Lower leg skin (tissue), 4 donors: ENCODE results near the gene STX11. TPM values are rescaled to one million over a fixed set of nuclear protein-coding genes. Genes with fewer than 3 reads are reported as not detected.

Source experiments
- DNase-seq, 2 donors: peaks; one replicate each; pipeline ENCODE4 v3.0.0-alpha.2; 2019; ENCODE audit warnings: low spot score in 2 of 2
- H3K4me3 ChIP-seq: fragments of 200-600 bp; sonication (generic); 2 replicates; pipeline ENCODE4 v1.5.1; 2017; ENCODE audit warnings: mild to moderate bottlenecking, low read depth; ENCODE audit not compliant: poor library complexity, severe bottlenecking
- POLR2A ChIP-seq, 2 donors: fragments of 450-650 bp; IDR thresholded peaks; one replicate each; pipeline ENCODE4 v1.6.1; 2016 to 2017; ENCODE audit warnings: antibody characterized with exemption in 2 of 2, mild to moderate bottlenecking in 1 of 2, moderate library complexity in 1 of 2
- WGBS, 2 donors: methylation state at CpG; one replicate each; pipeline ENCODE4 v1.1.5; 2018; 5-methylcytosine and 5-hydroxymethylcytosine counted together
- intact Hi-C: fragments of 100-400 bp; cut with DNase I; formaldehyde crosslinking; loops from one replicate; pipeline ENCODE4 v1.15.0; 2023; ENCODE audit warnings: low total_unique reads
- total RNA-seq, 4 donors: library from RNA; depleted of rRNA; stranded (reverse); fragments of >200 nt; gene quantifications; one replicate each; pipeline ENCODE4 v1.1.0, GENCODE V29; 2016
- TF ChIP-seq, protein P1 (sequence below), 3 donors: fragments of 450-650 bp; IDR thresholded peaks; one replicate each; pipeline ENCODE4 v1.5.1; 2016; ENCODE audit warnings: antibody characterized with exemption in 3 of 3, mild to moderate bottlenecking in 3 of 3, moderate library complexity in 2 of 3

The STX11 gene
- total RNA-seq, 4 donors from 2014 or later = 14.4 to 34.3 (median 19.3) TPM

DNA sequence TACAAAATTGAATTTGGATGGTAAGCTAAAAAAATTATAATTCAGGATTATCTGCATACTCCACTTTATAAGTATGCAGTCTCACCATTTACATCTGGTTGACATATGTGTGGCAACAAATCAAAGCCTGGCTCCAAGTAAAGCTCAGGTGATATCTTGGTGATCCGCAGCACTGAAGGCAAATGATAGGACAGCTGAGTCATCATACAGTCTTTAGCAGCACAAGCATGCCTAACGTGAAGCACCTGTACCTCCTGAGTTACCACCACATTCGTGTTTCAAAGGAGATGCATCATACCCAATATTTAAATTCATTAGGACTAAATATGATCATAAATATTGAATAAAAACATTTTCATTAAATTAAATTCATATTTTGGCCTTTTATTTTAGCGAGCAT, 11.8 kb upstream of the STX11 start:
- TF ChIP-seq, protein P1, sequence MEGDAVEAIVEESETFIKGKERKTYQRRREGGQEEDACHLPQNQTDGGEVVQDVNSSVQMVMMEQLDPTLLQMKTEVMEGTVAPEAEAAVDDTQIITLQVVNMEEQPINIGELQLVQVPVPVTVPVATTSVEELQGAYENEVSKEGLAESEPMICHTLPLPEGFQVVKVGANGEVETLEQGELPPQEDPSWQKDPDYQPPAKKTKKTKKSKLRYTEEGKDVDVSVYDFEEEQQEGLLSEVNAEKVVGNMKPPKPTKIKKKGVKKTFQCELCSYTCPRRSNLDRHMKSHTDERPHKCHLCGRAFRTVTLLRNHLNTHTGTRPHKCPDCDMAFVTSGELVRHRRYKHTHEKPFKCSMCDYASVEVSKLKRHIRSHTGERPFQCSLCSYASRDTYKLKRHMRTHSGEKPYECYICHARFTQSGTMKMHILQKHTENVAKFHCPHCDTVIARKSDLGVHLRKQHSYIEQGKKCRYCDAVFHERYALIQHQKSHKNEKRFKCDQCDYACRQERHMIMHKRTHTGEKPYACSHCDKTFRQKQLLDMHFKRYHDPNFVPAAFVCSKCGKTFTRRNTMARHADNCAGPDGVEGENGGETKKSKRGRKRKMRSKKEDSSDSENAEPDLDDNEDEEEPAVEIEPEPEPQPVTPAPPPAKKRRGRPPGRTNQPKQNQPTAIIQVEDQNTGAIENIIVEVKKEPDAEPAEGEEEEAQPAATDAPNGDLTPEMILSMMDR (IDR thresholded peaks at IDR 0.05) = no peak
- no peak for TF ChIP-seq POLR2A (IDR thresholded peaks at IDR 0.05)
- no peak overlapping the region for H3K4me3 ChIP-seq
- 62 to 66% methylated on average over 4 of the region's 4 CpGs for WGBS, 2 donors
- DNase-seq = no peak
- intact Hi-C loops = no loop called here

DNA sequence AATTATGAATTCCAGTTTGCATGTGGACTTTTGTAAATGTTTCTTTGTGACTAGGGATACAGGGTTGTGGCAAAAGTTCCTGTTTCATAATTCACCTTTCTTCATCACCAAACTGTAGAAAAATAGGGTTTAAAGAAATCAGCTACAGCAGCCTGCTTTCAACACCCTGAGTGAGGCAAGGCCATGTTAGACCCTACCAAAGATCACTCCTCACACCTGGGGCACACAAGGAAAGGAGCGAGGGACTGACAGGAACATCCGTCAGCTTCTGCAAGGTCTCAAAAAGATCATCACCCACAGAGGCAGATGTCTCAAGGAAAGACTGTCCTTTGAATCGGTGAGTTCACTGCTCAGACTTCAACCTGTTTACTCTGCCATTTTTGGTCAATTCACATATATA, 10.5 kb upstream of the STX11 start:
- intact Hi-C loops = no loop called here
- TF ChIP-seq, protein P1 (IDR thresholded peaks at IDR 0.05) = no peak
- TF ChIP-seq POLR2A (IDR thresholded peaks at IDR 0.05) = no peak
- 98 to 100% methylated on average over 3 of the region's 3 CpGs for WGBS, 2 donors
- DNase-seq = no peak
- no peak overlapping the region for H3K4me3 ChIP-seq

GRCh38 chr6:144140867-144141266, 9.4 kb upstream of the STX11 start:
- no peak for DNase-seq
- 86% methylated on average over 2 of the region's 2 CpGs for WGBS, 2 donors
- TF ChIP-seq, protein P1 (IDR thresholded peaks at IDR 0.05) = no peak
- no peak for TF ChIP-seq POLR2A (IDR thresholded peaks at IDR 0.05)
- intact Hi-C loops = no loop called here
- H3K4me3 ChIP-seq = no peak overlapping the region

DNA sequence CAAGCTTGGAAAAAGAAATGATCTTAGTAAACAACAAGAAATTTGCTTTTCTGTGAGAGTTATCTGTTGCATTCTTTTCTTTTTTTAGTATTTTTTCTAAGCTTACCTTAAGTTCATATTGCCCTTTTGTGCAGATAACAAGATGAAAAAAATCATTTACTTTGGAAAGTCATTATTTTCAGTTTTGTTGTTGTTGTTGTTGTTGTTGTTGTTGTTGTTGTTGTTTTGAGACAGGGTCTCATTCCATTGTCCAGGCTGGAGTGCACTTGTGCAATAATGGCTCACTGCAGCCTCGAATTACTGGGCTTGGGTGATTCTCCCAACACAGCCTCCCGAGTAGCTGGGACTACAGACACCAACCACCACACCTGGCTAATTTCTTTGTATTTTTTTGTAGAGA, 8.8 kb upstream of the STX11 start:
- no peak for DNase-seq
- TF ChIP-seq POLR2A (IDR thresholded peaks at IDR 0.05) = no peak
- TF ChIP-seq, protein P1 (IDR thresholded peaks at IDR 0.05) = no peak
- intact Hi-C loops = no loop called here
- no peak overlapping the region for H3K4me3 ChIP-seq
- 85 to 92% methylated on average over 2 of the region's 2 CpGs for WGBS, 2 donors

- DNase-seq = no peak
Measured at GRCh38 chr6:144143106-144143505, 7.2 kb upstream of the STX11 start.

GRCh38 chr6:144143878-144144277, 6.4 kb upstream of the STX11 start:
- H3K4me3 ChIP-seq = no peak overlapping the region
- DNase-seq = no peak
- TF ChIP-seq, protein P1 (IDR thresholded peaks at IDR 0.05) = no peak
- no peak for TF ChIP-seq POLR2A (IDR thresholded peaks at IDR 0.05)
- intact Hi-C loops = no loop called here

More at GRCh38 chr6:144143106-144143505, 7.2 kb upstream of the STX11 start:
- TF ChIP-seq, protein P1 (IDR thresholded peaks at IDR 0.05) = no peak
- TF ChIP-seq POLR2A (IDR thresholded peaks at IDR 0.05) = no peak
- WGBS, 2 donors = 92 to 97% methylated on average over 1 of the region's 1 CpG
- H3K4me3 ChIP-seq = no peak overlapping the region
- intact Hi-C loops = no loop called here
